ENCODE results near the gene ARHGAP6.

Gene ARHGAP6, protein sequence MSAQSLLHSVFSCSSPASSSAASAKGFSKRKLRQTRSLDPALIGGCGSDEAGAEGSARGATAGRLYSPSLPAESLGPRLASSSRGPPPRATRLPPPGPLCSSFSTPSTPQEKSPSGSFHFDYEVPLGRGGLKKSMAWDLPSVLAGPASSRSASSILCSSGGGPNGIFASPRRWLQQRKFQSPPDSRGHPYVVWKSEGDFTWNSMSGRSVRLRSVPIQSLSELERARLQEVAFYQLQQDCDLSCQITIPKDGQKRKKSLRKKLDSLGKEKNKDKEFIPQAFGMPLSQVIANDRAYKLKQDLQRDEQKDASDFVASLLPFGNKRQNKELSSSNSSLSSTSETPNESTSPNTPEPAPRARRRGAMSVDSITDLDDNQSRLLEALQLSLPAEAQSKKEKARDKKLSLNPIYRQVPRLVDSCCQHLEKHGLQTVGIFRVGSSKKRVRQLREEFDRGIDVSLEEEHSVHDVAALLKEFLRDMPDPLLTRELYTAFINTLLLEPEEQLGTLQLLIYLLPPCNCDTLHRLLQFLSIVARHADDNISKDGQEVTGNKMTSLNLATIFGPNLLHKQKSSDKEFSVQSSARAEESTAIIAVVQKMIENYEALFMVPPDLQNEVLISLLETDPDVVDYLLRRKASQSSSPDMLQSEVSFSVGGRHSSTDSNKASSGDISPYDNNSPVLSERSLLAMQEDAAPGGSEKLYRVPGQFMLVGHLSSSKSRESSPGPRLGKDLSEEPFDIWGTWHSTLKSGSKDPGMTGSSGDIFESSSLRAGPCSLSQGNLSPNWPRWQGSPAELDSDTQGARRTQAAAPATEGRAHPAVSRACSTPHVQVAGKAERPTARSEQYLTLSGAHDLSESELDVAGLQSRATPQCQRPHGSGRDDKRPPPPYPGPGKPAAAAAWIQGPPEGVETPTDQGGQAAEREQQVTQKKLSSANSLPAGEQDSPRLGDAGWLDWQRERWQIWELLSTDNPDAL (N-terminal part only)

DNA sequence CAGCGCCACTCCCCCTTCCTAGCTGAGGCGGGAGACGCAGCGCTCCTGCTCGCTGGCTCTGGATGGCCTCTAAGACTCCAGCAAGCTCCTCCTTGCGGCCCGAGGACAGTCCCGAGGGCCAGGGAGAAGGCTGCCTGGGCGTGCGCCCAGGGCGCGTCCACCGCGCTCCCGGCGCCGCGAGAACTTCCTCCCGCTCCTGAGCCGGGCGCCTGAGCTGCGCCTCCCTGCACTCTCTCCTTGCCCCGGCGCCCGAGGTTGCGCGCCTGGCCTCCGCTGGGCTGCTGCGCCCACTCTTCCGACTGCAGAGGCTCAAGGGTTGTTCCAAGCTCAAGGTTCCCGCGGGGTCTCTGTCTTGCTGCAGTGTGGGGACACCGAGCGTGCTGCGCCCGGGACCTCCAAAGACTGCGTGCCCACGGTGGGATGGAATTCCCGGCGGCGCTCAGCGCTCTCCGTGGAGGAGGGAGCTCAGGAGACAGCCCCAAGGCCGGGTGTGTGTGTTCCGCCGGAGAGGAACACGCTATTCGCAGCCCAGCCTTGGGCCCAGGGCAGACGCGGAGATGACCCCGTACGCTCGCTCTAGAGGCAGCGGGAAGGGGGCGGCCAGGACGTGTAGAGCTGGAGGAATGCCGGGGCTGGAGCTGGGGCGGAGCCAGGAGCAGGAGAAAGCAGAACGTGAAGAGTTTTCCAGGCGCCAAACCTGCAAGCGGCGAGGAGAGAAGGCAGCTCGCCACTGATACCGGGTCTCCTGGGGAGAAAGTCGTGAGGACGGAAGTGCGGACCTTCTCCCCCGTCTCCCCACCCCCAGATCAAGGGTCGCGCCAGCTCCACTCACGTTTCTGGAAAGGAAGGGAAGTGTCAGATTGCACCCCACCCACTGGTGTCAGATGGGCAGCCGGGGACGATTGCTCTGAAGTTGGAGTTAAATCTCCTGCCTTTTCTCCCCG lies at the start of gene ARHGAP6:
Gene ARHGAP6, minus strand, starts transcription at position 753 of the 944 bp plus-strand sequence. CDS start 1,092 bp downstream, outside the sequence.
- ChIA-PET POLR2A (no interaction called here), CTCF (interaction anchor here (0.9 to 1.9 kb wide), 6 partner anchors 12 to 124 kb away, joined by 3 to 9 read pairs (median 4); no protein-coding TSS in a partner anchor)
- TF ChIP-seq CTCF (IDR thresholded peaks at IDR 0.05; ENCODE audit: control extremely low read depth, extremely low read depth, low read depth, missing control alignments): no peak
- DNase-seq (ENCODE audit: extremely low spot score): peak; percentile 31

DNA sequence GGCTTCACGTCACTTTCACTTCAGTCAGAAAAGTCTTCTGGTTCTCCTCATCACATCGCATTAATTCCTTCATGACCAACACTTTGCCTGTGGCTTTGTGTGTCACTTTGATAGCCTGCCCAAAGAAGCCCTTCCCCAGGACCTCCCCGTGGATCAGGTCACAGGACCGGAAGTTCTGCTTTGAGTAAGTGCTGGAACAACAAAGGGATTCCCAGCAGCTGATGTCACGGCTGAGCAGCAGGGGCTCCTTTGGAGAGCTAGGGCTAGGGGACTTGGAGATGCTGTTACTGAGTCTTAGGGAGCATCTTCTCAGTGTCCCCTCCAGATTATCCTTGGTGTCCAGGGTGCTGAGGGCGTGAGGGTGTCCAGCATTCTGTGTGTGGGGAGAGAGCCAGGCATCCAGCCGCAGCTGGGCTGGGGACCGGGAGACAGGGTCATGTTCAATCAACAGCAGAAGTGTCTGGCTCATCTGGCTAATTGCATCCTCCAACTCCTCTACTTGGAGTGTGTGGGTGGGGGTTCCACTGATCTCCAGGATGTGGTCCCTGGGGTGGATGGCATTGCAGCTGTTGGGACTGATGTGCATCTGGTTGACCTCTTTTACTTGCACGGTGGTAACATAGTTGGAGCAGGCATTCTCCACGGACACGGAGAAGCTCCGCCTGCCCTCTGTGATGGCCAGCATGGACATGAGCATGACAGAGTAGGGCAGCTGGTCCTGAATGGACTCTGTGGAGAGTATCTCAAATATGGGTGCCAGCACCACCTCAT lies 39.2 kb upstream of the ARHGAP6 start:
- no peak for TF ChIP-seq CTCF (IDR thresholded peaks at IDR 0.05; ENCODE audit: control extremely low read depth, extremely low read depth, low read depth, missing control alignments)
- POLR2A ChIA-PET: no interaction called here
- DNase-seq (ENCODE audit: extremely low spot score): no peak
- CTCF ChIA-PET: no interaction called here

GRCh38 chrX:11703855-11704254 lies 38.1 kb upstream of the ARHGAP6 start:
- DNase-seq (ENCODE audit: extremely low spot score): no peak
- ChIA-PET POLR2A (no interaction called here), CTCF (interaction anchor here (1.2 to 1.3 kb wide), 2 partner anchors 20 to 122 kb away, joined by 3 to 5 read pairs; no protein-coding TSS in a partner anchor)
- TF ChIP-seq CTCF (IDR thresholded peaks at IDR 0.05; ENCODE audit: control extremely low read depth, extremely low read depth, low read depth, missing control alignments): no peak

DNA sequence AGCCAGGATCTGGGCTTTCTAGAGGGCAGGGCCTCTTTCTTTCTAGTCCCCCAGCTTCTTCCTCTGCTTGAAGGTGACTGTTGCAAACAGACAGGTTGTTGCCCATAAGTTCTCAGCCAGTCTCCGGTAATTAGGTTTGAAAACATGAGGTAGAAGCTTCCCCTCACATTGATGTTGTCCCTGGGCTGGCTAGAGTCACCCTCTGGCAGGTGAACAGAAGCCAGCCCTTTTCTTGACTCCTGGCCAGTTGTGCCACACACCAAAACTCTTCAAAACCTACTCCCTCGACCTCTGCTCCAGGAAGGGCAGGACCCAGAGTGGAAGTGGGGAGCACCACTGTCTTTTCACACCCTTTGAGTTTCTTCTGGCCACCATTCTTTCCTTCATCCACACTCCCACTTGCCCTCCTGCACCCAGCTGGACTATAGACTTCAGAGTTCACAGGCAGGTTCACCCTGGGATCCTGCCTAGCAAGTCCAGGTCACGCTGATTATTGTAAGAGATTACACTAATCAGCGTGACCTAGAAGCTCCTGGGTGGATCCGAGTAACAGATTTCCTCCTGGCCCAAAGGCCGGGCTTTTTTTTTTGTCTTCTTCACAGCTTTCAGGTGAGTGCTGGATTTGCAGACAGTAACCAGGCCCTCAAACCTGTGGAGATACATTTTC lies 37.4 kb upstream of the ARHGAP6 start:
- ChIA-PET CTCF (interaction anchor here (1.2 to 1.3 kb wide), 2 partner anchors 21 to 121 kb away, joined by 3 to 5 read pairs; no protein-coding TSS in a partner anchor), POLR2A (no interaction called here)
- DNase-seq (ENCODE audit: extremely low spot score): no peak
- TF ChIP-seq CTCF (IDR thresholded peaks at IDR 0.05; ENCODE audit: control extremely low read depth, extremely low read depth, low read depth, missing control alignments): no peak

DNA sequence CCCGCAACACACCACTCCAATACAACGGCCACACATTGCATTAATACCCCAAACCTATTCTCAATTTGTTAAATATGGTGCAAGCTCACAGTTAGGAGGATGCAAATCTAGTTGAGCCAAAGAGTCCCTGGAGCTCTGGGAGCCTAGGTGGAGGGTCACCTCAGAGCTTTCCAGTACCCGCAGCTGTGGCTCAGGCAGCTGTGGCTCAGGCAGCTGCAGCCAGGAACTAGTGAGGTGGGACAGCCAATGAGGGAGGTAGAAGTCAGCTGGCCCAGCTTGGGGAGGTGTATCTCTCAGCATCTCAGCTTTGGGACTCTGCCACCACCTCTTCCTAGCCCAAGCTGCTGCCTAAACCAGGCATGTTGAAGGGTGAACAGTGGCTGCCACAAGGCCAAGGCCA lies 36.7 kb upstream of the ARHGAP6 start:
- no peak for TF ChIP-seq CTCF (IDR thresholded peaks at IDR 0.05; ENCODE audit: control extremely low read depth, extremely low read depth, low read depth, missing control alignments)
- no peak for DNase-seq (ENCODE audit: extremely low spot score)
- ChIA-PET CTCF (interaction anchor here (0.9 kb wide), 1 partner anchor 22 kb away, joined by 4 read pairs; no protein-coding TSS in a partner anchor), POLR2A (no interaction called here)

Data from GM10248 (cell line).